Loucy (cell line): ENCODE data around the gene RNF182.

ENCODE experiments used
- EZH2phosphoT487 ChIP-seq: fragments of 200-600 bp; IDR thresholded peaks from 2 replicates; pipeline ENCODE4 v1.6.1; 2018; ENCODE audit warnings: antibody characterized with exemption, mild to moderate bottlenecking, moderate library complexity, borderline replicate concordance
- TF ChIP-seq, protein P1 (sequence below): fragments of 200-600 bp; sonication (generic); conservative IDR thresholded peaks from 2 replicates; pipeline ENCODE4 v1.5.1; 2014; ENCODE audit warnings: mild to moderate bottlenecking, antibody characterized with exemption, low read length

DNA sequence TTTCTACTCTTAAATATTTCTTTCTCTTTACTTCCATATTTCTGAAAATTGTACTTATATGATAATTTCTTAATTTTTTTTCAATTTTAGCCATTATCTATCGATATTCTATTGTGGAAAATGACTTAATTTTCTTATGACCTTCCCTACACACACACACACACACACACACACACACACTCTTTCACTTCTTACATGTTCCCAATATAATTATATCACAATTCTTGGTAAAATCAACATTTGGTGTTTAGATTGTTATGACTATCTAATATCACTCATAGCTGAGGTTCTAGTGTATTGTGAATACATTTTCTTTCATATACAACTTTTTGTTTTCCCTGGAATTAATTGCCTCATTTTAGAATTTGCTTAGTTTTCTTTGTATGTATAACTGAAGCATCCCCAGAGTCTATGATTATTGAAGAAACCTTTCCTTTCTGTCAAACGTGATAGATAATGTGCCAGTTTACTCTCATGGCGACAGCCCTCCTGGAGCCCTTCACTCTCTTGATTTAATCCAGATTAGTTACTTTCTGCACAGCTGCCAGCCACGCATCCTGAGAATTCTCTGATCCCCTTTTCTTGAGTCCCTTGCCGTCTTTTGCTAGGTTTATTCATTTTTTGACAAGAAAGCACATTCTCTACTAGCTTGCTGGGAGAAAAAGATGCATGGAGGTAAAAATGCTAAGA lies 63.4 kb downstream of the RNF182 start:
- TF ChIP-seq, protein P1, sequence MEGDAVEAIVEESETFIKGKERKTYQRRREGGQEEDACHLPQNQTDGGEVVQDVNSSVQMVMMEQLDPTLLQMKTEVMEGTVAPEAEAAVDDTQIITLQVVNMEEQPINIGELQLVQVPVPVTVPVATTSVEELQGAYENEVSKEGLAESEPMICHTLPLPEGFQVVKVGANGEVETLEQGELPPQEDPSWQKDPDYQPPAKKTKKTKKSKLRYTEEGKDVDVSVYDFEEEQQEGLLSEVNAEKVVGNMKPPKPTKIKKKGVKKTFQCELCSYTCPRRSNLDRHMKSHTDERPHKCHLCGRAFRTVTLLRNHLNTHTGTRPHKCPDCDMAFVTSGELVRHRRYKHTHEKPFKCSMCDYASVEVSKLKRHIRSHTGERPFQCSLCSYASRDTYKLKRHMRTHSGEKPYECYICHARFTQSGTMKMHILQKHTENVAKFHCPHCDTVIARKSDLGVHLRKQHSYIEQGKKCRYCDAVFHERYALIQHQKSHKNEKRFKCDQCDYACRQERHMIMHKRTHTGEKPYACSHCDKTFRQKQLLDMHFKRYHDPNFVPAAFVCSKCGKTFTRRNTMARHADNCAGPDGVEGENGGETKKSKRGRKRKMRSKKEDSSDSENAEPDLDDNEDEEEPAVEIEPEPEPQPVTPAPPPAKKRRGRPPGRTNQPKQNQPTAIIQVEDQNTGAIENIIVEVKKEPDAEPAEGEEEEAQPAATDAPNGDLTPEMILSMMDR, result no peak
- TF ChIP-seq EZH2phosphoT487, result no peak
